Hepatocyte (in vitro differentiated cells): ENCODE results near the gene KIF11. TPM values are rescaled to one million over a fixed set of nuclear protein-coding genes. Genes with fewer than 3 reads are reported as not detected.

Experiments used
- DNase-seq: peaks from one replicate; pipeline ENCODE4 v3.0.0-alpha.2; 2016; ENCODE audit warnings: low spot score
- H2AFZ ChIP-seq: fragments of 200-600 bp; sonication (generic); 2 replicates; pipeline ENCODE4 v1.6.0; 2016; ENCODE audit warnings: antibody characterized with exemption, mild to moderate bottlenecking
- H3K27ac ChIP-seq: fragments of 200-600 bp; sonication (generic); 2 replicates; pipeline ENCODE4 v1.5.1; 2016; ENCODE audit warnings: mild to moderate bottlenecking
- H3K27me3 ChIP-seq: fragments of 200-600 bp; sonication (generic); 2 replicates; pipeline ENCODE4 v1.6.1; 2016
- H3K36me3 ChIP-seq: fragments of 200-600 bp; sonication (generic); replicated peaks from 2 replicates; pipeline ENCODE4 v1.5.1; 2016; ENCODE audit warnings: low read depth; ENCODE audit not compliant: insufficient read depth
- H3K4me1 ChIP-seq: fragments of 200-600 bp; sonication (generic); 2 replicates; pipeline ENCODE4 v1.5.1; 2016; ENCODE audit warnings: mild to moderate bottlenecking, moderate library complexity; ENCODE audit not compliant: insufficient read depth
- H3K4me2 ChIP-seq: fragments of 200-600 bp; sonication (generic); 2 replicates; pipeline ENCODE4 v1.6.0; 2016
- H3K4me3 ChIP-seq: fragments of 200-600 bp; sonication (generic); 2 replicates; pipeline ENCODE4 v1.5.1; 2016; ENCODE audit warnings: mild to moderate bottlenecking
- H3K79me2 ChIP-seq: fragments of 200-600 bp; sonication (generic); 2 replicates; pipeline ENCODE4 v1.6.0; 2017; ENCODE audit warnings: mild to moderate bottlenecking
- H3K9me2 ChIP-seq: fragments of 200-600 bp; sonication (generic); replicated peaks from 2 replicates; pipeline ENCODE4 v1.6.0; 2017; ENCODE audit warnings: mild to moderate bottlenecking; ENCODE audit not compliant: insufficient read depth
- H3K9me3 ChIP-seq: fragments of 200-600 bp; sonication (generic); 2 replicates; pipeline ENCODE4 v1.5.1; 2016; ENCODE audit warnings: low read depth, mild to moderate bottlenecking
- H4K20me1 ChIP-seq: fragments of 200-600 bp; sonication (generic); 2 replicates; pipeline ENCODE4 v1.6.0; 2016; ENCODE audit warnings: mild to moderate bottlenecking; ENCODE audit not compliant: insufficient read depth, poor library complexity, severe bottlenecking
- CTCF ChIP-seq: fragments of 200-600 bp; sonication (generic); IDR thresholded peaks from 2 replicates; pipeline ENCODE4 v1.5.1; 2016; ENCODE audit warnings: antibody characterized with exemption, mild to moderate bottlenecking; ENCODE audit not compliant: poor library complexity
- EZH2 ChIP-seq: fragments of 200-600 bp; sonication (generic); IDR thresholded peaks from 2 replicates; pipeline ENCODE4 v1.6.1; 2016; ENCODE audit warnings: antibody characterized with exemption, mild to moderate bottlenecking, borderline replicate concordance
- EZH2phosphoT487 ChIP-seq: fragments of 200-600 bp; sonication (generic); IDR thresholded peaks from one replicate; pipeline ENCODE4 v1.6.1; 2018; ENCODE audit warnings: antibody characterized with exemption, mild to moderate bottlenecking, low read depth, moderate library complexity; ENCODE audit not compliant: unreplicated experiment, severe bottlenecking
- WGBS: methylation state at CpG from one replicate; pipeline ENCODE4 v1.1.6; 2016; ENCODE audit warnings: low lambda C conversion rate; ENCODE audit errors: missing lambda C conversion rate; 5-methylcytosine and 5-hydroxymethylcytosine counted together
- polyA plus RNA-seq: library from polyadenylated mRNA; unstranded; fragments of >200 nt; fragmentation: Nextera tagmentation; extraction: Ambion mirVana; gene quantifications from 2 replicates; pipeline ENCODE4 v1.2.1, GENCODE V29; 2016
- total RNA-seq: library from RNA; depleted of rRNA; stranded (reverse); fragments of >200 nt; gene quantifications from 2 replicates; pipeline ENCODE4 v1.2.3, GENCODE V29; 2014

Gene KIF11
- total and polyA plus RNA-seq, 2 experiments from 2014 or later = 3.2 to 9.2 TPM

GRCh38 chr10:92662848-92663247 is 69.9 kb downstream of the KIF11 start:
- H2AFZ ChIP-seq = no peak overlapping the region
- no peak overlapping the region for H3K4me3 ChIP-seq
- no peak for DNase-seq
- TF ChIP-seq CTCF (no peak), EZH2phosphoT487 (no peak), EZH2 (no peak)
- H3K27ac ChIP-seq = no peak overlapping the region
- H3K27me3 ChIP-seq = no peaks in the 10 kb centered on the region
- H3K36me3 ChIP-seq = no peaks in the 10 kb centered on the region
- no peaks in the 10 kb centered on the region for H3K9me3 ChIP-seq
- no peaks in the 10 kb centered on the region for H4K20me1 ChIP-seq
- H3K4me2 ChIP-seq = no peak overlapping the region
- H3K9me2 ChIP-seq = no peaks in the 10 kb centered on the region
- H3K79me2 ChIP-seq = no peaks in the 10 kb centered on the region
- H3K4me1 ChIP-seq = no peaks in the 10 kb centered on the region

GRCh38 chr10:92664322-92664721 is 71.4 kb downstream of the KIF11 start:
- TF ChIP-seq EZH2phosphoT487 (no peak), EZH2 (no peak), CTCF (no peak)
- H3K9me2 ChIP-seq = no peaks in the 10 kb centered on the region
- no peak for DNase-seq
- no peaks in the 10 kb centered on the region for H3K4me1 ChIP-seq
- no peaks in the 10 kb centered on the region for H3K79me2 ChIP-seq
- no peak overlapping the region for H3K4me3 ChIP-seq
- no peaks in the 10 kb centered on the region for H3K27me3 ChIP-seq
- no peaks in the 10 kb centered on the region for H4K20me1 ChIP-seq
- H3K36me3 ChIP-seq = no peaks in the 10 kb centered on the region
- H2AFZ ChIP-seq = no peak overlapping the region
- no peak overlapping the region for H3K27ac ChIP-seq
- no peaks in the 10 kb centered on the region for H3K9me3 ChIP-seq
- no peak overlapping the region for H3K4me2 ChIP-seq

- Histone ChIP-seq H3K4me3 (no peak overlapping the region), H3K9me2 (no peaks in the 10 kb centered on the region), H3K9me3 (no peaks in the 10 kb centered on the region), H2AFZ (no peak overlapping the region), H3K79me2 (no peaks in the 10 kb centered on the region), H3K36me3 (no peaks in the 10 kb centered on the region), H3K27ac (no peak overlapping the region), H4K20me1 (no peaks in the 10 kb centered on the region), H3K27me3 (no peaks in the 10 kb centered on the region), H3K4me1 (no peaks in the 10 kb centered on the region), H3K4me2 (no peak overlapping the region)
- no peak for DNase-seq
- TF ChIP-seq CTCF = no peak
- TF ChIP-seq EZH2phosphoT487 = no peak
- TF ChIP-seq EZH2 = no peak
- 97% methylated on average over 6 of the region's 6 CpGs for WGBS
These were observed 74.1 kb downstream of the KIF11 start for GRCh38 chr10:92667078-92667477.

GRCh38 chr10:92677708-92678107 is 84.8 kb downstream of the KIF11 start:
- Histone ChIP-seq H3K27ac (no peak overlapping the region), H3K79me2 (no peaks in the 10 kb centered on the region), H2AFZ (no peak overlapping the region), H3K36me3 (no peaks in the 10 kb centered on the region), H4K20me1 (no peaks in the 10 kb centered on the region), H3K27me3 (peaks cover under 1% of the 10 kb centered on the region), H3K9me3 (no peaks in the 10 kb centered on the region), H3K4me2 (no peak overlapping the region), H3K9me2 (peaks cover 3% of the 10 kb centered on the region), H3K4me3 (no peak overlapping the region), H3K4me1 (no peaks in the 10 kb centered on the region)
- DNase-seq = no peak
- TF ChIP-seq CTCF (no peak), EZH2phosphoT487 (no peak), EZH2 (no peak)
